Right ventricle myocardium superior (tissue), 1 donor: ENCODE results near the gene TUSC7. TPM values are rescaled to one million over a fixed set of nuclear protein-coding genes. Genes with fewer than 3 reads are reported as not detected.

ENCODE experiments used
- ATAC-seq: fragments of 200-7000 bp; cut with Tn5 transposase; one replicate; pipeline ENCODE4 v1.9.1; 2020; ENCODE audit warnings: mild to moderate bottlenecking; ENCODE audit not compliant: poor library complexity
- DNase-seq: peaks from one replicate; pipeline ENCODE4 v3.0.0-alpha.2; 2020
- intact Hi-C: fragments of 100-400 bp; cut with DNase I; formaldehyde crosslinking; loops from one replicate; pipeline ENCODE4 v1.11.2; 2022
- total RNA-seq: library from RNA; stranded (reverse); fragmentation: NEBNext Ultra II Directional; extraction: Animal tissue kit (Norgen Biotek cat#: 25700); gene quantifications from one replicate; pipeline ENCODE4 v1.2.1, GENCODE V29; 2021
- donor health status: DM: no; HTN: yes; CAD: no; lungs with severe emphysema.

Gene TUSC7
- total RNA-seq, 1 donor from 2014 or later: not detected

DNA sequence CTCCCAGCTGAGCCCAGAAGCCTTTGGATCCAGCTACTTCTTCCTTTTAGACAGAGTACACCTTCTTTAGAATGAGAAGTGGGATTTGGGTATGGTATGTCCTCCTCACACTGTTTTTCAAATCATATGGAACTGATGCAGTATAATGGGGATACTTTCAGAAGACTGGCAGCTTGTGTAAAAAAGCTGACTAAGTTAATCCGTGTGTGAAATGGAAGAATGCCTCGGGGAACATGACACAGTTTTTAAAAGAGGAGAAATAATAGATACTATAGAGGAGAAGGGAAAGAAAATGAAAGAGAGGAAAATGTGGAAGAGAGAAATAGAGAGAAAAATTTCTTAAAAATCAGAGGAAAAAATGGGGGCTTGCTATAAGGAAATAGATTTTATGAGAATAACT lies 47.7 kb downstream of the TUSC7 start:
- DNase-seq: no peak
- intact Hi-C loops: loop anchor here (10.0 kb wide), 1 partner anchor 623 kb away; no protein-coding TSS in a partner anchor
- ATAC-seq: no peak

DNA sequence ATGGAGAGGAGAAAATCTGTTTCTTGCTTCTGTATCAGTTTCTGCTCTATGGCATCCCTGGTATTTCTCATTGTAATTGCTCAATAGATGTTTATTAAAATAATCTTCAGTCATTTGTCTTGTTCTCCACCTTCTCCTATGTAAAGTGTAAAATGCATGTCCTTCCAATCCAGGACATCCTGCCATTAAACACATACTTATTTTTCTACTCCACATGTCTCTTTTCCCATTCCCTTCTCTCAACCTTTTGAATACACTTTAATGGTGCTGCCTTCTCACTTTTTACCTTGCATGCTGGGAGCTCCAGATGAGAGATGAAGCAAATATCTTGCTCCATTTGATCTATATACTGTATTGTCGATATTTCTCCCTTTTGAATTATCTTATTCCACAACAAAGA lies 49.7 kb downstream of the TUSC7 start:
- intact Hi-C loops: loop anchor here (10.0 kb wide), 1 partner anchor 625 kb away; no protein-coding TSS in a partner anchor
- no peak for ATAC-seq
- DNase-seq: no peak
